ENCODE data around the gene PXMP4.
A peak's percentile ranks its signal among the peaks of the same experiment; 100 is the strongest.

PXMP4 gene

GRCh38 chr20:33667676-33668465 is 52.2 kb downstream of the PXMP4 start:
- DNase-seq = peak; percentile 86

GRCh38 chr20:33667245-33667675 is 52.9 kb downstream of the PXMP4 start:
- DNase-seq = peak; percentile 74

GRCh38 chr20:33666293-33667244 is 53.5 kb downstream of the PXMP4 start, which contains the start of gene ACTL10:
Gene ACTL10 (plus strand): TSS chr20:33666943. CDS start chr20:33667498, 555 bp downstream.
- peak; percentile 97 for DNase-seq

GRCh38 chr20:33664762-33665144 is 55.4 kb downstream of the PXMP4 start:
- no peak for DNase-seq

GRCh38 chr20:33664085-33664761 is 55.9 kb downstream of the PXMP4 start:
- peak; percentile 57 for DNase-seq

- DNase-seq = peak; percentile 93
Measured at GRCh38 chr20:33663161-33664084, 56.7 kb downstream of the PXMP4 start.

- no peak for DNase-seq
Measured at GRCh38 chr20:33662172-33662571, 57.9 kb downstream of the PXMP4 start, which contains the start of gene C20orf144. Gene C20orf144 (plus strand): TSS chr20:33662327. CDS start chr20:33662346, 19 bp downstream.

- no peak for DNase-seq
Measured at GRCh38 chr20:33660685-33661058, 59.4 kb downstream of the PXMP4 start.

- DNase-seq = no peak
Measured at GRCh38 chr20:33660035-33660684, 60.0 kb downstream of the PXMP4 start.

- no peak for DNase-seq
Measured at GRCh38 chr20:33659341-33660034, 60.6 kb downstream of the PXMP4 start.

- no peak for DNase-seq
Measured at GRCh38 chr20:33658929-33659328, 61.2 kb downstream of the PXMP4 start.

- no peak for DNase-seq
Measured at GRCh38 chr20:33658510-33658909, 61.6 kb downstream of the PXMP4 start.

GRCh38 chr20:33657704-33658095 is 62.4 kb downstream of the PXMP4 start:
- DNase-seq = no peak

GRCh38 chr20:33656783-33657703 is 63.1 kb downstream of the PXMP4 start:
- no peak for DNase-seq

- no peak for DNase-seq
Measured at GRCh38 chr20:33656010-33656782, 63.9 kb downstream of the PXMP4 start.

GRCh38 chr20:33655164-33655563 is 64.9 kb downstream of the PXMP4 start:
- DNase-seq = no peak

GRCh38 chr20:33654680-33655161 is 65.4 kb downstream of the PXMP4 start:
- DNase-seq = no peak

- DNase-seq = peak; percentile 97
Measured at GRCh38 chr20:33653900-33654596, 66.1 kb downstream of the PXMP4 start.

All from NCI-H69 (cell line).